NOMO-1 (cell line): ENCODE measurements around the gene EXD1.

Experiments used
- DNase-seq, 2 experiments: peaks; one replicate each; lab custom pipeline; 2025; ENCODE audit not compliant: unreplicated experiment in 2 of 2; lab: John Stamatoyannopoulos, UW

Gene EXD1

GRCh38 chr15:41233367-41233771 is 2.8 kb upstream of the EXD1 start:
- no peak for DNase-seq

- DNase-seq, result peak in 1 of 2 experiments; percentile 64
Observed at GRCh38 chr15:41231422-41232226, 1.1 kb upstream of the EXD1 start.

- no peak for DNase-seq
Observed at GRCh38 chr15:41230345-41230649, 260 bp downstream of the EXD1 start.

- DNase-seq, result no peak
Observed at GRCh38 chr15:41219381-41219780, 11.2 kb downstream of the EXD1 start.

- no peak for DNase-seq
Observed at GRCh38 chr15:41218851-41219250, 11.7 kb downstream of the EXD1 start.

GRCh38 chr15:41215708-41216107 is 14.8 kb downstream of the EXD1 start:
- DNase-seq, result peak; percentile 89 to 99

GRCh38 chr15:41207687-41208448 is 22.7 kb downstream of the EXD1 start:
- peak; percentile 15 to 33 for DNase-seq

GRCh38 chr15:41205315-41205714 is 25.2 kb downstream of the EXD1 start:
- no peak for DNase-seq

- no peak for DNase-seq
Observed at GRCh38 chr15:41203395-41203794, 27.2 kb downstream of the EXD1 start.

- DNase-seq, result no peak
Observed at GRCh38 chr15:41199470-41199869, 31.1 kb downstream of the EXD1 start.

GRCh38 chr15:41194444-41194843 is 36.1 kb downstream of the EXD1 start:
- DNase-seq, result no peak

GRCh38 chr15:41183581-41183980 is 47.0 kb downstream of the EXD1 start:
- no peak for DNase-seq

GRCh38 chr15:41182266-41182665 is 48.3 kb downstream of the EXD1 start:
- DNase-seq, result no peak

GRCh38 chr15:41180206-41180789 is 50.3 kb downstream of the EXD1 start:
- DNase-seq, result no peak

- DNase-seq, result peak in 1 of 2 experiments; percentile 76
Observed at GRCh38 chr15:41169781-41170180, 60.8 kb downstream of the EXD1 start.

GRCh38 chr15:41169086-41169485 is 61.5 kb downstream of the EXD1 start:
- no peak for DNase-seq

- no peak for DNase-seq
Observed at GRCh38 chr15:41161736-41162135, 68.8 kb downstream of the EXD1 start.

- DNase-seq, result no peak
Observed at GRCh38 chr15:41161336-41161735, 69.2 kb downstream of the EXD1 start.

- no peak for DNase-seq
Observed at GRCh38 chr15:41160639-41161315, 69.8 kb downstream of the EXD1 start.

- DNase-seq, result no peak
Observed at GRCh38 chr15:41154412-41154811, 76.1 kb downstream of the EXD1 start.

GRCh38 chr15:41153733-41154132 is 76.8 kb downstream of the EXD1 start:
- no peak for DNase-seq
